OCI-LY1 (cell line): ENCODE data around the gene STEAP4.
"Not testable (repeated sequence)": the region's sequence is repeated elsewhere in the genome, so short reads cannot be mapped to it uniquely, and the experiment has no call there.

ENCODE experiments used
- H2AFZ ChIP-seq: fragments of 200-600 bp; sonication (generic), shearing (Covaris generic); 2 replicates; pipeline ENCODE4 v1.6.0; 2014; ENCODE audit warnings: antibody characterized with exemption, mild to moderate bottlenecking, low read length
- H3F3A ChIP-seq: fragments of 200-600 bp; sonication (generic), shearing (Covaris generic); 2 replicates; pipeline ENCODE4 v1.6.0; 2014; ENCODE audit warnings: mild to moderate bottlenecking, antibody characterized with exemption, low read length, moderate library complexity; ENCODE audit not compliant: insufficient read depth
- H3K27ac ChIP-seq: fragments of 200-600 bp; sonication (generic); 2 replicates; pipeline ENCODE4 v1.5.1; 2014; ENCODE audit warnings: low read length, mixed run types, mild to moderate bottlenecking, low read depth; ENCODE audit not compliant: poor library complexity, severe bottlenecking
- H3K27me3 ChIP-seq: fragments of 200-600 bp; sonication (generic); 2 replicates; pipeline ENCODE4 v1.6.0; 2014; ENCODE audit warnings: antibody characterized with exemption, mild to moderate bottlenecking, low read length, moderate library complexity; ENCODE audit not compliant: insufficient read depth
- H3K36me3 ChIP-seq: fragments of 200-600 bp; sonication (generic); 2 replicates; pipeline ENCODE4 v1.6.1; 2014; ENCODE audit warnings: mild to moderate bottlenecking, antibody characterized with exemption, low read length, moderate library complexity, mixed read lengths; ENCODE audit not compliant: insufficient read depth
- H3K4me1 ChIP-seq: fragments of 200-600 bp; sonication (generic); 2 replicates; pipeline ENCODE4 v1.5.1; 2014; ENCODE audit warnings: mild to moderate bottlenecking, low read length, moderate library complexity; ENCODE audit not compliant: insufficient read depth, severe bottlenecking
- H3K4me2 ChIP-seq: fragments of 200-600 bp; sonication (generic), shearing (Covaris generic); 2 replicates; pipeline ENCODE4 v1.6.1; 2014; ENCODE audit warnings: low read length
- H3K4me3 ChIP-seq: fragments of 200-600 bp; sonication (generic); 2 replicates; pipeline ENCODE4 v1.5.1; 2014; ENCODE audit warnings: low read length, low read depth, mild to moderate bottlenecking, mixed read lengths; ENCODE audit not compliant: poor library complexity, severe bottlenecking
- H3K79me2 ChIP-seq: fragments of 200-600 bp; shearing (Covaris generic); 2 replicates; pipeline ENCODE4 v1.6.1; 2016; ENCODE audit warnings: mixed run types, low read length, mixed read lengths; ENCODE audit not compliant: insufficient read depth
- H3K9ac ChIP-seq: fragments of 200-600 bp; sonication (generic), shearing (Covaris generic); 2 replicates; pipeline ENCODE4 v1.6.1; 2014; ENCODE audit warnings: mild to moderate bottlenecking, low read length, mixed read lengths
- H3K9me2 ChIP-seq: fragments of 200-600 bp; sonication (generic), shearing (Covaris generic); 2 replicates; pipeline ENCODE4 v1.6.1; 2014; ENCODE audit warnings: low read depth, mild to moderate bottlenecking, low read length, mixed read lengths
- H3K9me3 ChIP-seq: fragments of 200-600 bp; shearing (Covaris generic); 2 replicates; pipeline ENCODE4 v1.6.1; 2014; ENCODE audit warnings: low read length, mixed read lengths
- H4K20me1 ChIP-seq: fragments of 200-600 bp; sonication (generic), shearing (Covaris generic); 2 replicates; pipeline ENCODE4 v1.6.0; 2016; ENCODE audit warnings: mild to moderate bottlenecking, low read length; ENCODE audit not compliant: insufficient read depth
- CTCF ChIP-seq: fragments of 200-600 bp; sonication (generic), shearing (Covaris generic); IDR thresholded peaks from 2 replicates; pipeline ENCODE4 v1.5.1; 2017; ENCODE audit warnings: mild to moderate bottlenecking, antibody characterized with exemption, low read length, moderate library complexity, mixed read lengths
- EZH2 ChIP-seq: fragments of 200-600 bp; sonication (generic), shearing (Covaris generic); IDR thresholded peaks from 2 replicates; pipeline ENCODE4 v1.8.0; 2017; ENCODE audit warnings: borderline replicate concordance, mixed run types, mild to moderate bottlenecking, antibody characterized with exemption, low read length, moderate library complexity, mixed read lengths

The STEAP4 gene

GRCh38 chr7:88276605-88277153 is 30.0 kb downstream of the STEAP4 start:
- no peak overlapping the region for H3K4me3 ChIP-seq
- H3K36me3 ChIP-seq: no peaks in the 10 kb centered on the region
- no peak overlapping the region for H2AFZ ChIP-seq

GRCh38 chr7:88274856-88275255 is 31.8 kb downstream of the STEAP4 start:
- H3K79me2 ChIP-seq, H2AFZ ChIP-seq, H3K9me3 ChIP-seq, H3K4me1 ChIP-seq, H3K4me3 ChIP-seq, H3K27ac ChIP-seq, H3K9me2 ChIP-seq, H3K9ac ChIP-seq, H3K36me3 ChIP-seq, H3K4me2 ChIP-seq, H4K20me1 ChIP-seq, H3F3A ChIP-seq, H3K27me3 ChIP-seq: not testable (repeated sequence)

More at GRCh38 chr7:88276605-88277153, 30.0 kb downstream of the STEAP4 start:
- H3K9me3 ChIP-seq: no peaks in the 10 kb centered on the region
- no peak overlapping the region for H3K9ac ChIP-seq
- no peak overlapping the region for H3K27ac ChIP-seq
- H3K79me2 ChIP-seq: no peaks in the 10 kb centered on the region
- H4K20me1 ChIP-seq: no peaks in the 10 kb centered on the region
- H3K9me2 ChIP-seq: no peaks in the 10 kb centered on the region
- no peaks in the 10 kb centered on the region for H3K27me3 ChIP-seq
- TF ChIP-seq CTCF: no peak
- no peak for TF ChIP-seq EZH2
- no peaks in the 10 kb centered on the region for H3K4me1 ChIP-seq
- H3F3A ChIP-seq: no peaks in the 10 kb centered on the region
- no peak overlapping the region for H3K4me2 ChIP-seq

- Histone ChIP-seq H3K4me1 (no peaks in the 10 kb centered on the region), H3K9me3 (no peaks in the 10 kb centered on the region), H3K27me3 (no peaks in the 10 kb centered on the region), H3K36me3 (no peaks in the 10 kb centered on the region), H3K79me2 (no peaks in the 10 kb centered on the region), H3K27ac (no peak overlapping the region), H4K20me1 (no peaks in the 10 kb centered on the region), H3K4me3 (no peak overlapping the region), H3K9me2 (no peaks in the 10 kb centered on the region), H2AFZ (no peak overlapping the region), H3F3A (no peaks in the 10 kb centered on the region), H3K4me2 (no peak overlapping the region), H3K9ac (no peak overlapping the region)
- TF ChIP-seq CTCF (no peak), EZH2 (no peak)
These were observed 37.1 kb downstream of the STEAP4 start for GRCh38 chr7:88269586-88269985.

GRCh38 chr7:88268858-88269257 is 37.8 kb downstream of the STEAP4 start:
- H3K9me2 ChIP-seq: no peaks in the 10 kb centered on the region
- no peak for TF ChIP-seq CTCF
- no peak overlapping the region for H3K4me3 ChIP-seq
- H3K4me2 ChIP-seq: no peak overlapping the region
- no peaks in the 10 kb centered on the region for H3K79me2 ChIP-seq
- H3K4me1 ChIP-seq: no peaks in the 10 kb centered on the region
- H3K9ac ChIP-seq: no peak overlapping the region
- H3F3A ChIP-seq: no peaks in the 10 kb centered on the region
- H3K36me3 ChIP-seq: no peaks in the 10 kb centered on the region
- H3K9me3 ChIP-seq: no peaks in the 10 kb centered on the region
- H4K20me1 ChIP-seq: no peaks in the 10 kb centered on the region
- no peak overlapping the region for H2AFZ ChIP-seq
- H3K27ac ChIP-seq: no peak overlapping the region
- no peaks in the 10 kb centered on the region for H3K27me3 ChIP-seq
